LoVo (cell line): ENCODE data around the gene RAPGEF4.

ENCODE experiments used
- DNase-seq: peaks from one replicate; pipeline ENCODE4 v3.0.0-alpha.2; 2016; ENCODE audit warnings: low spot score

The RAPGEF4 gene

GRCh38 chr2:172735582-172736423, at the start of gene RAPGEF4:
Gene RAPGEF4, plus strand, starts transcription at chr2:172735845. Its CDS starts 139 bp downstream, at chr2:172735984.
- peak; percentile 14 for DNase-seq

- peak; percentile 90 for DNase-seq
Measured at GRCh38 chr2:172693037-172693436, 42.6 kb upstream of the RAPGEF4 start.

- no peak for DNase-seq
Measured at GRCh38 chr2:172693529-172694455, 41.9 kb upstream of the RAPGEF4 start.

GRCh38 chr2:172697296-172697695, 38.3 kb upstream of the RAPGEF4 start:
- no peak for DNase-seq

GRCh38 chr2:172698041-172698863, 37.4 kb upstream of the RAPGEF4 start:
- peak; percentile 78 for DNase-seq

- no peak for DNase-seq
Measured at GRCh38 chr2:172701250-172701649, 34.4 kb upstream of the RAPGEF4 start.

GRCh38 chr2:172702451-172702850, 33.2 kb upstream of the RAPGEF4 start:
- no peak for DNase-seq

GRCh38 chr2:172704072-172704936, 31.3 kb upstream of the RAPGEF4 start:
- peak; percentile 61 for DNase-seq

- DNase-seq = no peak
Measured at GRCh38 chr2:172705352-172705751, 30.3 kb upstream of the RAPGEF4 start.

- DNase-seq = no peak
Measured at GRCh38 chr2:172708247-172708646, 27.4 kb upstream of the RAPGEF4 start.

- no peak for DNase-seq
Measured at GRCh38 chr2:172709566-172710291, 25.9 kb upstream of the RAPGEF4 start.

GRCh38 chr2:172710584-172711047, 25.0 kb upstream of the RAPGEF4 start:
- peak; percentile 47 for DNase-seq

GRCh38 chr2:172711110-172711509, 24.5 kb upstream of the RAPGEF4 start:
- no peak for DNase-seq

- no peak for DNase-seq
Measured at GRCh38 chr2:172712251-172712650, 23.4 kb upstream of the RAPGEF4 start.

- no peak for DNase-seq
Measured at GRCh38 chr2:172713365-172713875, 22.2 kb upstream of the RAPGEF4 start.

- no peak for DNase-seq
Measured at GRCh38 chr2:172722481-172722880, 13.2 kb upstream of the RAPGEF4 start.

- DNase-seq = no peak
Measured at GRCh38 chr2:172723286-172723685, 12.4 kb upstream of the RAPGEF4 start.

- DNase-seq = no peak
Measured at GRCh38 chr2:172724724-172725123, 10.9 kb upstream of the RAPGEF4 start.

GRCh38 chr2:172725284-172725683, 10.4 kb upstream of the RAPGEF4 start:
- DNase-seq = no peak

GRCh38 chr2:172725746-172726145, 9.9 kb upstream of the RAPGEF4 start:
- DNase-seq = no peak
